Measurements from ENCODE around the gene PDGFB. TPM values are rescaled to one million over a fixed set of nuclear protein-coding genes. Genes with fewer than 3 reads are reported as not detected.

PDGFB gene
- total RNA-seq, 1 donor, result 0.27 TPM

DNA sequence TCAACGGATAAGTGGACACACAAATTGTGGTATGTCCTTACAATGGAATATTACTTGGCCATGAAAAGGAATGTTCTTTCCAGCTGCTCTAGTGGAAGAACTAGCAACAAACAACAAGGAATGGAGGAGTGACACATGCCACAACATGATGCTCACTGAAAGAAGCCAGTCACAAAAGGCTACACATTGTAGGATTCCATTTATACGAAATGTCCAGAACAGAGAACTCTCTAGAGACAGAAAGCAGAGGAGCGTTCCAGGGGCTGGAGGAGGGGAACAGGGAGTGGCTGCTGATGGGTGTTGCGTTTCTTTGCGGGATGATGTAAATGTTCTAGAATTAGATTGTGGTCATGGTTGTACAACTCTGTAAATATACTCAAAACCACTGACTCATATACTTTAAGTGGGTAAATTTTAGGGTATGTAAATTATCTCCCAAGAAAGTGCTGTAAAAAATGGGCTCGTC is 32.4 kb upstream of the PDGFB start:
- DNase-seq (ENCODE audit: low read depth in 2 of 3, low spot score in 2 of 3), result no peak

DNA sequence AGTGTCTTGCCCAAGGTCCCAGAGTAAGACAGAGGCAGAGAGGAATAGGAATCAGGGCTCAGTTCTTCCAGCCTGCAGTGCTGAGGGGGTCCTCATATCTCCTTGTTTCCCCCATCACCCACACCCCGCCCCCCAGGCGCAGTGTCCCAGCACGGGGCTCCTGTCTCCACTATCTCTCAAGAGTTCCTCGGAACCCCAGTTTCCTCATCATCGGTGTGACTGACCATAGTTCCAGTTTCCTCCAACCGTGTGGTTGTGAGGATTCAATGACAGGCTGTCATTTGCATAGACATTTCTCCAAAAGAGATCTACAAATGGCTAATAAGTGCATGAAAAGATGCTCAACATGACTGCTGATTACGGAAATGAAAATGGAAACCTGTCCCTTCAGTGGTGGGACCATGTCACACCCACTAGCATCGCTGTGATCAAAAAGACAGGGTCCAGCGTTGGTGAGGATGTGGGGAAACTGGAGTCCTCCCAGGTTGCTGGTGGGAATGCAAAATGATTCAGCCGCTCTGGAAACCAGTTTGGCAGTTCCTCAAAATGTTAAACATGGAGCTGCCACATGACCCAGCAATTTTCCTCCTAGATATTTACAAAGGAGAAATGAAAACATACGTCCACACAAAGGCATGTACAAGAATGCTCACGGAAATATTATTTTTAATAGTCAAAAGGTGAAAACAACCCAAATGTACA is 31.8 kb upstream of the PDGFB start:
- DNase-seq (ENCODE audit: low read depth in 2 of 3, low spot score in 2 of 3), result no peak

DNA sequence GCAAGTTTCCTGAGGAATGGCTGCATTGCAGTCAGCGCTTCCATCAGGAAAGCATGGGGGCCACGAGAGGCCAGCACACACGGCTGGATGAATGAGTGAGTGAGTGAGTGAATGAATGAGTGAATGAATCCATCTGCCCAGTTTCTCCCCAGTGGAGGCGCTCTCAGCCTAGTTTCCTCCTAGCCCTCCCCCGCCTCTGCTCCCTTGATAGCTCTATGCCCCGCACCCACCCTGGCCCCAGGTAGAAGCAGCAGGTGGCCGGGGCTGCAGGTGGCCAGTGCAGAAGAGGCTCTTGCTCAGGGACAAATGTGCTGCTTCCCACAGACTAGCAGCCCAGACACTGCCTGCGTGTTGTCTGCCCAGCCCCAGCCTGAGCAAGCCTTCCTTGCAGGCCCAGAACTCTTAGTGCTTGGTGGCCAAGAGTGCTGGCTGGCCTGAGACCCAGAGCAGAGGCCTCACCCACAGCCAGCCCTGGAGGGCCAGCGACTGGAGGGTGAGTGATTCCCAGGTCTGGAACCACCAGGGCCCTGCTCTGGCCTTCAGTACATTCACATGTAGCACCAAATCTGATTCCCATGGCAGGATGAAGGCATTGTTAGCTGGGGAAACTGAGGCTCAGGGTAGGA is 31.1 kb upstream of the PDGFB start:
- DNase-seq (ENCODE audit: low read depth in 2 of 3, low spot score in 2 of 3), result no peak

DNA sequence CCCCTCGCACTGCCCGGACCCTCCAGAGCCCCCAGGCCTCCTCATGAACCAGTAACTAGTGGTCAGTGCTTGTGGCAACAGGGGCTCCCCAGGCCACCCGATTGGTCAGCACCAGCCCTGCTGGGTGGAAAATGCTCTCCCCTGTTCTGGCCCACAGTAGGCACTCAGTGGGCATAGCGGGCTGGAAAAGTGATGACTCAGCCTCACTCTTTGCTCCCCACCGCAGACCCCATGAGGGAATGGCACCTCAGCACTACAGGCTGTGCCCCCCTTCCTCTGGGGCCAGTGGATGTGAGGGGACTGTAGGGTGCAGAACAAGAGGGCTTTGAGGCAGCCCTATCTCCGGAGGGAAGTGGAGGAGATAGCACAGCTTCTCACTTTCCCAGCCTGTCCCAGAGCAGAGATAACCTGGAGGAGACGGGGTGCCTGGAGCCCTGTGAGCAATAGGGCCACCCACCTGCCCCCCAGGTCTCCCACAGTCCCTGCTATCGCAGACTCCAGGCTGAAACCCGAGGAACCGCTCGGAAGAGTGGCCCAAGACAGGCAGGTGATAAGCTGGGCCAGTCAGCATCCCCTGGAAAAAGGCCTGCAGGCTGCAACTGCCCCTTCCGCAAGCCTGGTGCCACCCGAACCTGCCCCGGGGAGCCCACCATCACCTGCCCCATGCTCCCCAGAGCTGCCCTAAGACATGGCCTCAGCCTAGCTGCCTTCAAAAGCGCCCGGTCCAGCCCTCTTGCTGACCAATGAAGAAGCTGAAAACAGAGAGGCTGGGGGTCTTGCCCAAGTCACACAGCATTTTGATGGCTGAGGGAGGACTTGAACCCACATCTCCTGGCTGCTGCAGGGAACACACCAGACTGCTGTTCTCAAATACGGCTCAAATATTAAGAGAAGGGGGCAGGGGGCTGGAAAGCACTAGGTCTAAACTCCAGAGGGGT is 29.4 kb upstream of the PDGFB start:
- no peak for DNase-seq (ENCODE audit: low read depth in 2 of 3, low spot score in 2 of 3)

DNA sequence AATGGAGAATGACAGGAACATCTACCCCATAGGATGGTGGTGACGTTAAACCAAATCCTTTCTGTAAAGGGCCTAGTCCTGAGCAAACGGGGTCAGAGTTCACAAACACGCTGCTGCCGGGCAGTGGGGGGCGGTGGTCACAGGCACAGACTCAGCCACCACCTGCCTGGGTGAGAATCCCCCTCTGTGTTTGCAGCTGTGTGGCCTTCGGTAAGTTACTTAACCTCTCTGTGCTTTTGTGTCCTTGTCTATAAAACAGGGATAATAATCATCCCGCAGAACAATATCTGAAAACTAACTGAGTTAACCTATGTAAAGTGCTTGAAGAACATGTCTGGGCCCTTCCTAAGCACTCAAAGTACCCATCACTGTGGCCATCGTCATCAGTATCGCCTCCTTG is 26.0 kb upstream of the PDGFB start:
- DNase-seq (ENCODE audit: low read depth in 2 of 3, low spot score in 2 of 3), result no peak

DNA sequence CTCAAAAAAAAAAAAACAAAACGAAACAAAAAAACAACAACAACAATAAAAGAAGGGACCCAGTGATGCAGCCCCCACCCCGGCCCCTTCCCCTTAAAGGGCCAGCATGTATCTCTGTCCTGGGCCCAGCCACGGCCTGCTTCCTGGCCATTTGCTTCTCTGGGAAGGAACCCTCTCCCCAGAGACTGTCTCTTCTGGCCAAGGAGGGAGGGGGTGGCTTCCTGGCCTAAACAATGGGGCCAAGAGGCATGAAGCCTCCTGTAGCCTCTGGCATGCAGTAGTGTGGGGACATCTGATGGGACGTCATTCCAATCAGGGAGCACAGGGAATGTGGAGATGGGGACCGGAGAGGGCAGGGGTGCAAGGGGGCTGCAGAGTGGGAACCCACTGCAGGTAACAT is 25.5 kb upstream of the PDGFB start:
- DNase-seq (ENCODE audit: low read depth in 2 of 3, low spot score in 2 of 3), result no peak

DNA sequence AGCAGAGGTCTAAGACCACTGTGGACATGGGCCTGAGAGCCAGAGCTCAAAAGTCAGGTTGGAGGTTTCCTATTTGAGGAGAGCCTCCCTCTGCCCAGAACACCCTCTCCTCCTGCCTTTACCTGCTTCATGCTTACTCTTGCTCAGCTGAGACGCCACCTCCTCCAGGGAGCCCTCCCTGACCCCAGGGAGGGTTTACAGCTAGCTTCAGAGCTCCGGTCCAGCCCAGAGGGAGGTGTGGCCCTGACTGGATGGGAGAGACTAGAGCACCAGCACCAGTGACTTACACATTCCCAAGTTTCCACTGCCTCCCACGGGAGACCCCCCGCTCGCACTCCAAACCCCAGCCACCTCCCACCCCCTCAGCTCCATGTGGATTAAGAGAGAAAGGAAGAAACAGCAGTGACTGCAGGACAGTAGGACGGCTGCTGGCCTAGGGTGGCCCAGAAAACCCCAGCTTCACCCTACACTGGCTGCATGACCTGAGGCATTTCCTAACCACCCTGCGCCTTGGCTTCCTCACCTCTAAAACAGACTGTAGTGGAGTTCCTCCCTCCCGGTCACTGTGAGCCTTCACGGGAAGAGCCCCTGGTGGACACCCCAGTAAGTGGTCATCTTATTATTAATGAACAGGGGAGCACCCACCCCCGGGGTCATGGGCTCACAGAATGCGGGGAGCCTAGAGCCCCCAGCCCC is 24.5 kb upstream of the PDGFB start:
- DNase-seq (ENCODE audit: low read depth in 2 of 3, low spot score in 2 of 3), result no peak

DNA sequence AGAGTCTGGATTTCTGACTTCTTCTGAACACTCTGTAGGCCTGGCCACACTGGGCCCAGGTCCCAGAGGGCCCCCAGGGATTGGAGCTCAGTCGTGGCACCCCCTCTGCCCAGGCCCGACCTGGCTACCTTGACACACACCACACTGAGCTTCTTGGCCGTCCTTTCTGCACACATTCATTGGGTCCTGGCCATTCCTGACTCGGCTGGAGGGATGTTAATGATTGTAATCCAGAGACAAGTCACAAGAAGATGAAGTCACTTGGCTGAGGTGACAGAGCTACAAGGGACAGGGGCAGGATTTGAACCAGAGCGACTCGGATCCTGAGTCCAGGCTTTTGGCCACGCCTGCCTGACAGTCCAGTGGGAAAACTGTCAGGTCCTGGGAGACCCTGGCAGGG is 23.9 kb upstream of the PDGFB start:
- no peak for DNase-seq (ENCODE audit: low read depth in 2 of 3, low spot score in 2 of 3)

- DNase-seq (ENCODE audit: low read depth in 2 of 3, low spot score in 2 of 3), result no peak
Observed at GRCh38 chr22:39267974-39268373, 23.2 kb upstream of the PDGFB start.

- no peak for DNase-seq (ENCODE audit: low read depth in 2 of 3, low spot score in 2 of 3)
Observed at GRCh38 chr22:39266398-39267030, 21.7 kb upstream of the PDGFB start.

DNA sequence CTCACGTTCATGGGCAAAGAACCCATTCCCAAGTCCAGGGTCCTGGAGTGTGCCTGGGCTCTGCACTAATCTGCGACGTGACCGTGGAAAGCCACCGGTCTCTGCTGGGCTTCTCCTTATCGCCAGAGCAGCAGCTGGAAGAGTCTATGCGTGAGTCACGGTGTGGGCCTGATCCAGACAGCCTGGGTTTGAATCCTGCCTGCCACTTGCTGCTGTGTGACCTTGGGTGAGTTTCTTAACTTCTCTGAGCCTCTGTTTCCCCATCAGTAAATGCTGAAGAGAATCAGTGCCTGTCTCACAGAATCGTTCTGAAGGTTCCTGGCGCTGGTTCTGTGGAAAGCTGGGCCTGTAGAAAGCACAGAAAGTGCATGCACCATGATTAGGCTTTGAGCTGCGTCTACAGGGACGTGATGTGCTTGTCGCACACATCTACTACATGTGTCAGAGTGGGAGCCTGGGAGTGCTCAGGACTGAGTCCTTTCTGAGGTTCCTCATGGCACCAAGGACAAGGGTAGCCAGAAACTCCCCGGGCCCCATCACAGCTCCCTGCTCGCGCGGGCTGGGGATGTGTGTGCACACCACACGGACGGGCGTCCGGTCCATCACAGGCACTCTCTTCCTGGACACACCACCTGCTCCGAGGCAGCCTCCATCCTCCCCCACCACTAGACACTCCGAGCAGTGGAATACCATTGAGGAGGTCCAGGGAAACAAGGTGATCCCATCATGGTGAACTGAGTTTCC is 20.5 kb upstream of the PDGFB start:
- no peak for DNase-seq (ENCODE audit: low read depth in 2 of 3, low spot score in 2 of 3)

DNA sequence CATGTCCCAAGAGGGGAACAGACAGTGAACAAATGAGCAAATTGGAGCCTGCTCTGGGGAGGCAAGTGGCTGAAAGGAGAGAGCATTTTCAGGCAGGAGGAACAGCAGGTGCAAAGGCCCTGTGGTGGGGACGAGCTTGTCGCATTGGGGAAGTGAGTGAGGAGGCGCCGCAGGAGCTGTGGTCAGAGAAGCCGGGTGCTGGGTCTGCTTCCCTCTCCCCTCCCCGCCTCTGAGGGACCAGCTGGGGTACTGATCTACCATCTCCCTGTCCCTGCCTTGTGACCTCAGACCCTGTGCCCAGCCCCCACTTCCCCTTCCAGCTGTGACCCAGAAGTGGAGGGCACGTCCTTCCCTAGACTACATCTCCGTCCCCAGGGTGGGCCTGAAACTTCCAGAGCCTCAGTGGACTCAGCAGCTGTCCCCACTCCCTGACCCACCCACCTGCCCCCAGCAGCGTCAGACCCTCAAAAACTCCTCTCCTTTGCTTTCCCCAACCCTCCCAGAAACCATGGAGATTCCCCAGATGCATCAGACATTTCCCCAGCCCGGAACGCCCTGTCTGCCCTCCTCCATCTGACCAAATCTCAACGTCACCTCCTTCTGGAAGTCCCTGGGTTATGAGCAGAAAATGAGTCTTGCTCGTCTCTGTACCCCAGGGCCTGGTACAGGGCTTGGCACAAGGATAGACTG is 19.7 kb upstream of the PDGFB start:
- peak in 1 of 3 donors; percentile 58 for DNase-seq (ENCODE audit: low read depth in 2 of 3, low spot score in 2 of 3)

GRCh38 chr22:39263626-39264348 is 19.0 kb upstream of the PDGFB start:
- no peak for DNase-seq (ENCODE audit: low read depth in 2 of 3, low spot score in 2 of 3)

DNA sequence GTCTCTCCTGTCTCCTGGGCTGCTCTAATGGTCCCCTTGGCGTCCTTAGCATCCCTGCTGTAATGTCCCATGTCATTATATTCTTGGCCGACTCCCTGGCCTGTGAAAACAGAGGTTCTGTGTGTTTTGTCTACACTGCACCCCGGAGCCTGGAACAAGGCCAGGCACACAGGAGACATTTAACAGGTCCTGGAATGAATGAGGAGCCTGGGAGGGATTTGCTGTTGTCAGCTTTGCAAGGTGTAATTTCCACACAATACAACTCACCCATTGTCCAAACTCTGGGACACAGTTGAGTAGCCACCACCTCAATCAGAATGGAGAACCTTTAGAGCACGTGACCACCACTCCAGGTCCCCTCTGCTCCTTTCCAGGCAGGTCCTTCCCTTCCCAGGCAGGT is 14.9 kb upstream of the PDGFB start:
- DNase-seq (ENCODE audit: low read depth in 2 of 3, low spot score in 2 of 3), result no peak

GRCh38 chr22:39257901-39258475 is 13.2 kb upstream of the PDGFB start:
- DNase-seq (ENCODE audit: low read depth in 2 of 3, low spot score in 2 of 3), result no peak

DNA sequence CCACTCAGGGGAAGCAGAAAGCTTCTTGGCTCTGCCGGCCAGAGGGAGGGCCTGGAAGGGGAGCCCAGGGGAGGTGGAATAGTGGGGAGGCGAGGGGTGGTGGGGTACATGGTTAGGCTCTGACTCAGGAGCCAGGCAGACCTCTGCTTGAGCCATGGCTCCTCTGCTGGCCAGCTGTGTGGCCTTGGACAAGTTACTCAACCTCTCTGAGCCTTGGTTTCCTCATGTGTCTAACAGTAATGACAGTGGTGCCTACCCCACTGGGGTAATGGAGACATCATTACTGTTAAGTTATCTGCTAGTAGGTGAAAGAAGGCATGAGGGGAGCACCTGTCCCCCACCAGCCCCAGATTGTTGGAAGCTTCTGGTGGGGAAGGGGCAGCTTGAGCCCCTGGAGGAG is 12.2 kb upstream of the PDGFB start:
- no peak for DNase-seq (ENCODE audit: low read depth in 2 of 3, low spot score in 2 of 3)

- DNase-seq (ENCODE audit: low read depth in 2 of 3, low spot score in 2 of 3), result no peak
Observed at GRCh38 chr22:39256186-39256552, 11.4 kb upstream of the PDGFB start.

Measured in hematopoietic multipotent progenitor cell (in vitro differentiated cells).